HEK293 (cell line): ENCODE data around the gene BCOR.
A peak's percentile ranks its signal among the peaks of the same experiment; 100 is the strongest.

Experiments
- ATF2 ChIP-seq: fragments of 450-650 bp; formaldehyde crosslinking; IDR thresholded peaks from 2 replicates; pipeline ENCODE4 v1.5.1; 2016; ENCODE audit warnings: missing biosample characterization, missing genetic modification characterization, low read depth
- GLIS2 ChIP-seq: fragments of 450-650 bp; formaldehyde crosslinking; IDR thresholded peaks from 2 replicates; pipeline ENCODE4 v1.5.1; 2016; ENCODE audit warnings: missing biosample characterization, missing genetic modification characterization
- KLF7 ChIP-seq: fragments of 450-650 bp; formaldehyde crosslinking; IDR thresholded peaks from 2 replicates; pipeline ENCODE4 v1.5.1; 2016; ENCODE audit warnings: missing biosample characterization, missing genetic modification characterization, borderline replicate concordance
- KLF9 ChIP-seq: fragments of 450-650 bp; formaldehyde crosslinking; IDR thresholded peaks from 2 replicates; pipeline ENCODE4 v1.5.1; 2016; ENCODE audit warnings: missing biosample characterization, missing genetic modification characterization, low read depth
- SALL2 ChIP-seq: fragments of 450-650 bp; formaldehyde crosslinking; IDR thresholded peaks from 2 replicates; pipeline ENCODE4 v1.5.0; 2017; ENCODE audit warnings: missing biosample characterization, mild to moderate bottlenecking, missing genetic modification characterization, borderline replicate concordance
- SCRT1 ChIP-seq: fragments of 450-650 bp; formaldehyde crosslinking; IDR thresholded peaks from 2 replicates; pipeline ENCODE4 v1.5.1; 2016; ENCODE audit warnings: missing biosample characterization, missing genetic modification characterization, borderline replicate concordance
- SETDB1 ChIP-seq: IDR thresholded peaks from one replicate; pipeline ENCODE4 v1.6.1; 2017; ENCODE audit warnings: mild to moderate bottlenecking, low read length, moderate library complexity, mixed read lengths; ENCODE audit not compliant: insufficient read length
- SP7 ChIP-seq: fragments of 450-650 bp; formaldehyde crosslinking; IDR thresholded peaks from 2 replicates; pipeline ENCODE4 v1.5.1; 2016; ENCODE audit warnings: missing biosample characterization, missing genetic modification characterization
- TRIM28 ChIP-seq: IDR thresholded peaks from 2 replicates; pipeline ENCODE4 v1.6.1; 2011; ENCODE audit warnings: low read length, control low read depth, borderline replicate concordance
- TSHZ1 ChIP-seq: fragments of 450-650 bp; formaldehyde crosslinking; IDR thresholded peaks from 2 replicates; pipeline ENCODE4 v1.5.1; 2016; ENCODE audit warnings: missing biosample characterization, missing genetic modification characterization, borderline replicate concordance
- YY1 ChIP-seq: fragments of 450-650 bp; formaldehyde crosslinking; IDR thresholded peaks from 2 replicates; pipeline ENCODE4 v1.5.1; 2018; ENCODE audit warnings: missing biosample characterization, missing genetic modification characterization
- ZBTB20 ChIP-seq: fragments of 450-650 bp; formaldehyde crosslinking; IDR thresholded peaks from 2 replicates; pipeline ENCODE4 v1.5.1; 2016; ENCODE audit warnings: missing biosample characterization, missing genetic modification characterization
- ZFP69B ChIP-seq: fragments of 450-650 bp; formaldehyde crosslinking; IDR thresholded peaks from 2 replicates; pipeline ENCODE4 v1.5.1; 2016; ENCODE audit warnings: missing biosample characterization, missing genetic modification characterization
- ZIC2 ChIP-seq: fragments of 450-650 bp; formaldehyde crosslinking; IDR thresholded peaks from 2 replicates; pipeline ENCODE4 v1.5.1; 2016; ENCODE audit warnings: missing biosample characterization, missing genetic modification characterization
- ZNF132 ChIP-seq: fragments of 450-650 bp; formaldehyde crosslinking; IDR thresholded peaks from 2 replicates; pipeline ENCODE4 v1.5.1; 2017; ENCODE audit warnings: missing biosample characterization, missing genetic modification characterization, borderline replicate concordance
- ZNF140 ChIP-seq: fragments of 450-650 bp; formaldehyde crosslinking; IDR thresholded peaks from 2 replicates; pipeline ENCODE4 v1.5.1; 2016; ENCODE audit warnings: missing biosample characterization, missing genetic modification characterization
- ZNF146 ChIP-seq: fragments of 450-650 bp; formaldehyde crosslinking; IDR thresholded peaks from 2 replicates; pipeline ENCODE4 v1.5.1; 2016; ENCODE audit warnings: missing biosample characterization, missing genetic modification characterization
- ZNF174 ChIP-seq: fragments of 450-650 bp; formaldehyde crosslinking; IDR thresholded peaks from 2 replicates; pipeline ENCODE4 v1.5.0; 2017; ENCODE audit warnings: missing biosample characterization, mild to moderate bottlenecking, missing genetic modification characterization
- ZNF184 ChIP-seq: fragments of 450-650 bp; IDR thresholded peaks from 2 replicates; pipeline ENCODE4 v1.5.1; 2018; ENCODE audit warnings: missing biosample characterization, mild to moderate bottlenecking, missing genetic modification characterization
- ZNF23 ChIP-seq: fragments of 450-650 bp; formaldehyde crosslinking; IDR thresholded peaks from 2 replicates; pipeline ENCODE4 v1.5.1; 2016; ENCODE audit warnings: missing biosample characterization, missing genetic modification characterization, borderline replicate concordance
- ZNF274 ChIP-seq, 2 experiments: fragments of 200-500 bp in 1 of 2; fragments of 450-650 bp in 1 of 2; sonication (Bioruptor generic) in 1 of 2; formaldehyde crosslinking in 1 of 2; IDR thresholded peaks; 2 replicates each; pipeline versions ENCODE4 v1.5.1 to v1.6.1; 2014 to 2016; ENCODE audit warnings: borderline replicate concordance in 1 of 2, inconsistent platforms in 1 of 2, low read length in 1 of 2, missing biosample characterization in 1 of 2, missing genetic modification characterization in 1 of 2
- ZNF302 ChIP-seq: fragments of 450-650 bp; formaldehyde crosslinking; IDR thresholded peaks from 2 replicates; pipeline ENCODE4 v1.5.1; 2016; ENCODE audit warnings: missing biosample characterization, missing genetic modification characterization, low read depth
- ZNF362 ChIP-seq: fragments of 450-650 bp; formaldehyde crosslinking; IDR thresholded peaks from 2 replicates; pipeline ENCODE4 v1.5.1; 2016; ENCODE audit warnings: missing biosample characterization, missing genetic modification characterization
- ZNF404 ChIP-seq: fragments of 450-650 bp; formaldehyde crosslinking; IDR thresholded peaks from 2 replicates; pipeline ENCODE4 v1.5.1; 2017; ENCODE audit warnings: missing biosample characterization, missing genetic modification characterization
- ZNF473 ChIP-seq: fragments of 450-650 bp; formaldehyde crosslinking; IDR thresholded peaks from 2 replicates; pipeline ENCODE4 v1.5.1; 2017; ENCODE audit warnings: missing biosample characterization, missing genetic modification characterization
- ZNF544 ChIP-seq: fragments of 450-650 bp; formaldehyde crosslinking; IDR thresholded peaks from 2 replicates; pipeline ENCODE4 v1.5.0; 2017; ENCODE audit warnings: missing biosample characterization, missing genetic modification characterization
- ZNF548 ChIP-seq: fragments of 450-650 bp; formaldehyde crosslinking; IDR thresholded peaks from 2 replicates; pipeline ENCODE4 v1.5.1; 2016; ENCODE audit warnings: missing biosample characterization, missing genetic modification characterization
- ZNF585B ChIP-seq: fragments of 450-650 bp; formaldehyde crosslinking; IDR thresholded peaks from 2 replicates; pipeline ENCODE4 v1.5.1; 2016; ENCODE audit warnings: missing biosample characterization, missing genetic modification characterization
- ZNF707 ChIP-seq: fragments of 450-650 bp; formaldehyde crosslinking; IDR thresholded peaks from 2 replicates; pipeline ENCODE4 v1.5.1; 2016; ENCODE audit warnings: missing biosample characterization, missing genetic modification characterization
- ZNF747 ChIP-seq: fragments of 450-650 bp; formaldehyde crosslinking; IDR thresholded peaks from 2 replicates; pipeline ENCODE4 v1.5.1; 2016; ENCODE audit warnings: missing biosample characterization, missing genetic modification characterization
- ZNF785 ChIP-seq: fragments of 450-650 bp; formaldehyde crosslinking; IDR thresholded peaks from 2 replicates; pipeline ENCODE4 v1.5.1; 2016; ENCODE audit warnings: missing biosample characterization, missing genetic modification characterization
- ZSCAN5A ChIP-seq: fragments of 450-650 bp; formaldehyde crosslinking; IDR thresholded peaks from 2 replicates; pipeline ENCODE4 v1.5.1; 2016; ENCODE audit warnings: missing biosample characterization, missing genetic modification characterization

Gene BCOR

GRCh38 chrX:40108162-40108958 is 10.6 kb upstream of the BCOR start (continued):
- no peak for TF ChIP-seq ZNF132 (tag by site-specific recombination)
- no peak for TF ChIP-seq ZNF274 (IDR thresholded peaks at IDR 0.05; ENCODE audit: low read length)
- no peak for TF ChIP-seq ZNF274 (tag by site-specific recombination; IDR thresholded peaks at IDR 0.05; ENCODE audit: borderline replicate concordance)
- no peak for TF ChIP-seq KLF7
- TF ChIP-seq SCRT1 (tag by site-specific recombination): no peak
- TF ChIP-seq SP7 (tag by site-specific recombination): no peak; the same call in none of the 2 replicates
- TF ChIP-seq ZIC2 (tag by site-specific recombination): peak; percentile 88
- TF ChIP-seq ZNF302 (tag by site-specific recombination): no peak
- TF ChIP-seq ZNF404 (tag by site-specific recombination): no peak
- TF ChIP-seq ZNF174 (tag by site-specific recombination): no peak
- no peak for TF ChIP-seq SETDB1
- no peak for TF ChIP-seq ZNF585B (tag by site-specific recombination)
- TF ChIP-seq ZNF544 (tag by site-specific recombination): no peak
- TF ChIP-seq GLIS2 (tag by site-specific recombination): peak; percentile 50; the same call in 1 of the 2 replicates
- TF ChIP-seq ZNF548 (tag by site-specific recombination): no peak
- no peak for TF ChIP-seq ZSCAN5A (tag by site-specific recombination)
- no peak for TF ChIP-seq ZNF747 (tag by site-specific recombination)
- no peak for TF ChIP-seq TSHZ1
- TF ChIP-seq SALL2: no peak
- no peak for TF ChIP-seq ZNF140 (tag by site-specific recombination)
- no peak for TF ChIP-seq ZNF146 (tag by site-specific recombination)
- no peak for TF ChIP-seq ZNF362 (tag by site-specific recombination)
- no peak for TF ChIP-seq ZNF23 (tag by site-specific recombination)
- TF ChIP-seq ZFP69B (tag by site-specific recombination): no peak
- TF ChIP-seq ZNF184: no peak
- no peak for TF ChIP-seq KLF9
- TF ChIP-seq ATF2: no peak
- no peak for TF ChIP-seq TRIM28
- no peak for TF ChIP-seq YY1 (tag by site-specific recombination)
- no peak for TF ChIP-seq ZNF785 (tag by site-specific recombination)
- no peak for TF ChIP-seq ZNF707 (tag by site-specific recombination)
- no peak for TF ChIP-seq ZNF473
- TF ChIP-seq ZBTB20: no peak
